Kidney (tissue), 14 donors: ENCODE measurements around the gene FAM78B. TPM values are rescaled to one million over a fixed set of nuclear protein-coding genes. Genes with fewer than 3 reads are reported as not detected.

Source experiments
- DNase-seq, 5 donors: peaks; one replicate each; pipeline ENCODE4 v3.0.0-alpha.2; 2013 to 2020
- FAIRE-seq: peaks from 2 replicates; lab custom pipeline; 2012; peaks lifted over from hg19 to GRCh38; lab: Jason Lieb, UNC
- H3K27ac ChIP-seq, 2 donors: one replicate each; pipeline ENCODE4 v1.7.0; 2013; ENCODE audit warnings: low read depth in 2 of 2, low read length in 2 of 2, inconsistent platforms in 1 of 2
- H3K27me3 ChIP-seq: one replicate; pipeline ENCODE4 v1.7.1; 2013; ENCODE audit warnings: low read length, inconsistent platforms; ENCODE audit not compliant: control insufficient read depth, insufficient read depth
- H3K36me3 ChIP-seq, 3 donors: one replicate each; pipeline versions ENCODE4 v1.7.0 to v1.7.1; 2013; ENCODE audit warnings: low read length in 3 of 3, control low read depth in 1 of 3, inconsistent platforms in 1 of 3; ENCODE audit not compliant: insufficient read depth in 3 of 3, control insufficient read depth in 2 of 3
- H3K4me1 ChIP-seq, 3 donors: one replicate each; pipeline versions ENCODE4 v1.7.0 to v1.7.1; 2013; ENCODE audit warnings: low read length in 3 of 3, inconsistent platforms in 1 of 3, low read depth in 1 of 3; ENCODE audit not compliant: control insufficient read depth in 2 of 3, insufficient read depth in 2 of 3
- H3K4me3 ChIP-seq, 3 donors: one replicate each; pipeline versions ENCODE4 v1.7.0 to v1.8.1; 2013; ENCODE audit warnings: low read length in 3 of 3, control low read depth in 1 of 3, inconsistent platforms in 1 of 3
- H3K9ac ChIP-seq, 3 donors: one replicate each; pipeline versions ENCODE4 v1.7.0 to v1.7.1; 2013; ENCODE audit warnings: low read length in 3 of 3, control low read depth in 1 of 3, inconsistent platforms in 1 of 3
- H3K9me3 ChIP-seq, 3 donors: one replicate each; pipeline versions ENCODE4 v1.7.0 to v1.7.1; 2013; ENCODE audit warnings: low read length in 3 of 3, control low read depth in 1 of 3, inconsistent platforms in 1 of 3; ENCODE audit not compliant: control insufficient read depth in 2 of 3, insufficient read depth in 1 of 3
- intact Hi-C: fragments of 100-400 bp; cut with DNase I; formaldehyde crosslinking; loops from one replicate; pipeline ENCODE4 v1.11.1; 2022
- polyA plus RNA-seq: library from polyadenylated mRNA; stranded (reverse); fragments of 350-450 nt; fragmentation: Illumina TruSeq; extraction: RNeasy Lipid Tissue Mini Kit (QIAGEN cat#74804); gene quantifications from one replicate; pipeline ENCODE4 v1.2.3, GENCODE V29; 2014; ENCODE audit warnings: low read depth, low replicate concordance; ENCODE audit not compliant: insufficient read depth
- total RNA-seq: library from RNA; stranded (reverse); fragmentation: NEBNext Ultra II Directional; extraction: Animal tissue kit (Norgen Biotek cat#: 25700); gene quantifications from one replicate; pipeline ENCODE4 v1.2.1, GENCODE V29; 2021
- TF ChIP-seq, protein P1 (sequence below): IDR thresholded peaks from 3 replicates; pipeline ENCODE4 v1.5.1; 2012; ENCODE audit warnings: mild to moderate bottlenecking, moderate library complexity, borderline replicate concordance; ENCODE audit not compliant: insufficient read depth; ENCODE audit errors: extremely low read depth
- donor health status: control.
- donor health status: control.
- donor health status: control.
- donor health status: control.
- donor health status: control.
- donor health status: DM: yes; HTN: yes; CAD: no.
- donor health status: Normal renal cell carcinoma (clear cell type).

Gene FAM78B
- total and polyA plus RNA-seq, 2 donors from 2014 or later = 1.4 TPM

DNA sequence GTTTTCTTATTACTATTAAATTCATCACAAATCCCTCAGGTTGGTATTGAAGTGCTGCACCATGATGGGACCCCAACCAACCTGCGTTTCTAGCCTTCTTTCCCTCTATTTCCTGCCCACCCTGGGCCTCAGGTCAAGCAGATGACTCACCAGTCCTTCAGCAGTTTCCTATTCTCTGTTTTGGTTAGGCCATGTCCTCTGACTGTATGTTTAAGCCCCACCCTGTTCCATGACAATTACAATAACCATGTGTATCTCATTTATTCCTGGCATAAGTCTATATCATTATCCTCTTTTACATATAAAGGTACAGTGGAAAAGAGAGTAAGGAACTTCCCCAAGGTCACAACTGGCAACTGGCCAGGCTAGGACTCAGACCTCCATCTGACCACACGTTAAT lies 5.3 kb upstream of the FAM78B start:
- intact Hi-C loops = no loop called here

DNA sequence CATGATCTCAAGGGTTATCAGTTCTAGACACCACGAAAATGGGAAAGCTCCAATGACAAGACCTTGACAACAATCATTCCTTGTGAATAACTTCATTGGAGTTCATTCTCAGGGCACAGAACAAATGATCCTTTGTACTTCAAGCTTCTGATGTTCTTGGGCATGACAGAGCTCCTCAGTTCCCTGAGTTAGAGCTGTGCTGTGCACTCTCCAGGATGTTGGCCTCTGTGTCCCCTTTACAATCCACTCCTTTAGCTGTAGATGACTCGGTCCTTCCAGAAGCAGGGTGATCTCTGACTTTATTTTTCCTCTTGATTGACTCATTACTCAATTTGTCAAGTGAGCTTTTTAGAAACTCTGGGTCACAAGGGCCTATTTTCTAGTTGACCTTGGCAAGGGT lies 3.9 kb upstream of the FAM78B start:
- H3K36me3 ChIP-seq = no peaks in the 10 kb centered on the region
- no peaks in the 10 kb centered on the region for H3K27me3 ChIP-seq
- H3K4me3 ChIP-seq = no peak overlapping the region
- intact Hi-C loops = no loop called here
- no peaks in the 10 kb centered on the region for H3K9me3 ChIP-seq
- no peak for DNase-seq
- H3K4me1 ChIP-seq = peaks cover 0 to 3% (median 0%) of the 10 kb centered on the region in 3 donors
- TF ChIP-seq, protein P1, sequence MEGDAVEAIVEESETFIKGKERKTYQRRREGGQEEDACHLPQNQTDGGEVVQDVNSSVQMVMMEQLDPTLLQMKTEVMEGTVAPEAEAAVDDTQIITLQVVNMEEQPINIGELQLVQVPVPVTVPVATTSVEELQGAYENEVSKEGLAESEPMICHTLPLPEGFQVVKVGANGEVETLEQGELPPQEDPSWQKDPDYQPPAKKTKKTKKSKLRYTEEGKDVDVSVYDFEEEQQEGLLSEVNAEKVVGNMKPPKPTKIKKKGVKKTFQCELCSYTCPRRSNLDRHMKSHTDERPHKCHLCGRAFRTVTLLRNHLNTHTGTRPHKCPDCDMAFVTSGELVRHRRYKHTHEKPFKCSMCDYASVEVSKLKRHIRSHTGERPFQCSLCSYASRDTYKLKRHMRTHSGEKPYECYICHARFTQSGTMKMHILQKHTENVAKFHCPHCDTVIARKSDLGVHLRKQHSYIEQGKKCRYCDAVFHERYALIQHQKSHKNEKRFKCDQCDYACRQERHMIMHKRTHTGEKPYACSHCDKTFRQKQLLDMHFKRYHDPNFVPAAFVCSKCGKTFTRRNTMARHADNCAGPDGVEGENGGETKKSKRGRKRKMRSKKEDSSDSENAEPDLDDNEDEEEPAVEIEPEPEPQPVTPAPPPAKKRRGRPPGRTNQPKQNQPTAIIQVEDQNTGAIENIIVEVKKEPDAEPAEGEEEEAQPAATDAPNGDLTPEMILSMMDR = no peak
- no peak overlapping the region for H3K27ac ChIP-seq
- H3K9ac ChIP-seq = no peak overlapping the region
- no peak for FAIRE-seq

More for the DNA sequence above, 5.3 kb upstream of the FAM78B start:
- Histone ChIP-seq H3K9me3 (no peaks in the 10 kb centered on the region), H3K27me3 (no peaks in the 10 kb centered on the region), H3K36me3 (no peaks in the 10 kb centered on the region), H3K27ac (no peak overlapping the region), H3K4me1 (no peaks in the 10 kb centered on the region), H3K4me3 (no peak overlapping the region), H3K9ac (no peak overlapping the region)
- TF ChIP-seq, protein P1 = no peak
- DNase-seq = no peak
- no peak for FAIRE-seq

DNA sequence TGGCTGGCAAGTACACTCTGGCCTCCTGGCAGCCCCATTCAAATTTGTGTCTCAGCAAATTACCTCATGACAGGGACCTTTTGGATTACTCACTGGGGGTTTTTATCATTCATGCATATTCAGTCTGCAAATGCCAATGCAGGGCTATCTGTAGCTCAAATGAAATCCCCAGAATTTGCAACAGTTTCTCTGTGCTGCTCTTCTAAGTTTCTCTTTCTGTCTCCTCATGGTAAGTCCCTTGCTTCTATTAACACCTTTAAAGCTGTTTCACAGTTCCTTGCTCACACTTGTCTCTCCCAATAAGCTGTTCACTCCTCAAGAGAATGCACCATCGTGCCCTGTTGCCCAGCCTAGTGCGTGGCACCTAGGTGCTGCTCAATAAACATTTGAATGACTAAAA lies 3.3 kb upstream of the FAM78B start:
- no peak for FAIRE-seq
- H3K4me1 ChIP-seq = peaks cover 0 to 9% (median 0%) of the 10 kb centered on the region in 3 donors
- no peaks in the 10 kb centered on the region for H3K9me3 ChIP-seq
- intact Hi-C loops = no loop called here
- no peaks in the 10 kb centered on the region for H3K27me3 ChIP-seq
- no peaks in the 10 kb centered on the region for H3K36me3 ChIP-seq
- H3K4me3 ChIP-seq = no peak overlapping the region
- DNase-seq = no peak
- no peak overlapping the region for H3K27ac ChIP-seq
- TF ChIP-seq, protein P1 = no peak
- no peak overlapping the region for H3K9ac ChIP-seq

DNA sequence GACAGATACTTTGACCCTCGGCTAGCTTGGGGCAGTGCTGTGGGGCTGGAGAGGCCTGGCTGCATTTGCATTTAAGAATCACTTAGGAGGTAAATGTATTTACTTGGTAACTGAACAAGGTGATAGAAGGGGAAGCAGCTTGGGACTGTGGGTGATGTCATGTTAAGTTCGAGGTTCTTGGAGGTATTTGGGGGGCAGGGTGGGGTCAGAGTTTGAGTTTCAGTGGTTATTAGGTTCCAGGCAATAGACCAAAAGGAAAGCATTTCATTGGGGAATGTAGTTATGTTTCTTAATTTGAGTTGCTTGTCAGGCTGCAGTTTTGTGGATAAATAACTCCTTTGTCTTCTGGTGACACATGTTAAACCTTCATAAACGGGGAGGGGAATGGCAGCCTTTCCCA lies 2.4 kb upstream of the FAM78B start:
- no peak overlapping the region for H3K27ac ChIP-seq
- peaks cover 0 to 9% (median 0%) of the 10 kb centered on the region in 3 donors for H3K4me1 ChIP-seq
- FAIRE-seq = no peak
- TF ChIP-seq, protein P1 = no peak
- no peaks in the 10 kb centered on the region for H3K36me3 ChIP-seq
- H3K9ac ChIP-seq = no peak overlapping the region
- DNase-seq = no peak
- H3K27me3 ChIP-seq = peaks cover 2% of the 10 kb centered on the region
- H3K4me3 ChIP-seq = no peak overlapping the region
- intact Hi-C loops = no loop called here
- no peaks in the 10 kb centered on the region for H3K9me3 ChIP-seq
